CD4-positive, alpha-beta T cell treated with Interleukin-4 for 4 hours (primary cell): ENCODE results near the gene PDE7B.

Experiments
- DNase-seq: peaks from one replicate; pipeline ENCODE4 v3.0.0-alpha.2; 2020

Gene PDE7B

GRCh38 chr6:135937106-135937505, 85.6 kb downstream of the PDE7B start:
- DNase-seq: no peak

GRCh38 chr6:135938576-135939207, 87.2 kb downstream of the PDE7B start:
- no peak for DNase-seq

DNA sequence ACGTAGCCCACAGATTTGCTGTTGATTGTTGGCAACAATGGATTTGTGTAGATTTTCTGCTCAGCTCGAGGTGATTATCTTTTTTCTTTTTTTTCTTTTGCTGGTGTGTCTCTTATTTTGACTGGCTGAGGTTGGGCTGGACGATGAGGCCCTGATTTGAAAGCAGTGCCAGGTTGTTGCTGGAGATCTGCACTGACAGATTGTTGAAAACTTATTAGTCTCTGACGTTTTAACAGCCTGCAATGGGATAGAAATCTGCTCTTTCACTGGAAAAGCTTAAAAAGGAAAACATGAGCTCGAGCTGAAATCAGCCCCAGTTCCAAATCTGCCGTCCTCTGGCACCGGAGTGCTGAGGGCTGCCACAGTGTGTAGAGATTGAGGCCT, 87.7 kb downstream of the PDE7B start:
- DNase-seq: no peak

DNA sequence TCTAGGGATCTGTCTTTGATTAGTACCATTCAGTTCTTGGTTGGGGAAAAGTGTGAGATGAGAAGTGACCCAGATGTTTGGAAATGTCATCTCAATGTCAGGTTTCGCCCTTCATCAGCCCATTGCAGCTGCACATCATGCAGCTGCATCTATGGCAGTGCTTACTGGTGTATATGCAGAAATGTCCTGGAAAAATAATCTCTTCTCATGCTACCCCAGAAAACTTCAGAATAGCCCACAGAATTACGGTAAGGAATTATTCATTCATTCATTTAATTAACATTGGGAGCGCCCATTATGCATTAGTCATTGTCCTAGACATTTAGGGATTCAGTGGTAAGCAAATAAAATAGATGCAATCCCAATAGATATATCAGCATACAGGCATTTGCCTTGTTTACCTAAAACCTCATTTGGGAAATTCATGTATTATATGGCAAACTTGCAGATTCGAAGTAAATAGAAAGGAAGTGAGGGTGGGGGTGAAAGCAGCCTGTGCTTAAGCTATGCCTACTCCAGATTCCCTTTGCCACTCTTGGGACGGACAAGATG, 89.2 kb downstream of the PDE7B start:
- DNase-seq: no peak

- no peak for DNase-seq
Measured at GRCh38 chr6:135941275-135942025, 89.9 kb downstream of the PDE7B start.

DNA sequence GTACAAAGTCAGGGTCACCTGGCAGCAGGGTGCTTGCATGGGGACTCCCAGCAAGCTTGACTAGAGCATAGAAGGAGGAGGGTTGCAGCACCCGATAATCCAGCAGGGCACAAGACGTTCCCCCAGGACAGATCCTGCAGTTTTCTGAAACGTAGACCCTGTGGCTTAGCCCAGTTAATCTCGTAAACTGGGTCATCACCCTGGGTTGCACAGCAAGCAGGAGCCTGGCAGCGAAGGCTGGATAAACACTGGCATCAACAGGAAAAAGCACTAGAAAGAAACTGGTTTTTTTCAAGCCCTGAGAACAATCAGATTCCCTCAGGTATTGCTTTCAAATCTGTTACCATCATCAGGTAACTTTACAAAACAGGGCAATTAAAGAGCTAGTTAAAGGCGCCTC, 92.6 kb downstream of the PDE7B start:
- no peak for DNase-seq

DNA sequence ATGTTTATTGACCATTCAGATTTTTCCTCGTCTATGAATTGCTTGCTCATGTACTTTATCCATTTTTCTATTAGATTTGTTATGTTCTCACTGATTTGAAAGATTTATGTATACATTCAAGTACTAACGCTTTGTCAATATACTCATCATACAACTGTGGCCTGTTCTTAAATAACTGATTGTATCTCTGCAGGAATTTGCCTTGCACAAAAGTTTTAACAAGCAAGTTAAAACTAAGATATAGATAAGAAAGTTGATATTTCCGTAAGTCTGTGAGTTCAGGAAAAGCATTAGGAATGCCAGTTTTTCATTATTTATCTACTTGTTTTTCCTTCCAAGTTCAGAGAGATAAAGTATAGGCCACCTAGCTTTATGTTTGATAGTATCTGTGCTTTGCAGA, 95.2 kb downstream of the PDE7B start:
- no peak for DNase-seq

DNA sequence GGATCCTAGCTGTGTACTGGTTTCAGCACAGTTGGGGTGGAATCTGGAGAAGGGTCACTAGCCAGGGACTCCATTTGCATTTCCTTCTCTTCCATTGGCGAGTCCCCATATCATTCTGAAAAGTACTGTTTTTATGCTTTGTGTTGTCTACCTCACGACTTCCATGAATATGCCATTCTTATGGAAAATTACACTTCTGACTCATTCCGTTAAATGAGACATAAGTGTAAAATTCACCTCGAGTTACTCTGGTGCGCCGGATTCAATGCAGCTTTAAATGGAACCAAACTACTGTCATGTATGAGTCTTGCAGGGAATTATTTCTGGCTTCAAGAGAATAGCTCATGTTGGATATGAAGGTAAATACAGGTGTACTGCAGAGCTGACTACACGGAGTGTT, 99.2 kb downstream of the PDE7B start:
- DNase-seq: no peak

GRCh38 chr6:135951169-135951568, 99.7 kb downstream of the PDE7B start:
- no peak for DNase-seq

GRCh38 chr6:135953818-135954217, 102.3 kb downstream of the PDE7B start:
- no peak for DNase-seq

DNA sequence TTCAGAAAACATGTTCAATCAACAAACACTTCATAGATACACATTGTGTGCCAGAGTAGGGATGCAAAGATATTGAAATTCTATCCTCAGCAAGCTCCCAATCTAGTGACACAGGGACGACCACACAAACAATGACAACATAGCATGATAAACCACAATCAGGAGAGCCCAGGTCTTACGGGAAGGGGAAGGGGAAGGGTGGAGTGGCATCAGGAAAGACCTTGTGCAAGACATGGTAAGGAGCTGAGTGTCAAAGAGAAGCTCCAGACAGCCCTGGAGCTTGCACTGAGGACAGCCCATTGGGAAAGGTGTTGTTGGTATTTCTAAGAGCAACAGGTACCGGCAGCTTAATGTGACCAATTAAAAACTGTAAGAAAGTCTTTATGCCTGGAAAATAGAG, 103.6 kb downstream of the PDE7B start:
- no peak for DNase-seq

- DNase-seq: no peak
Measured at GRCh38 chr6:135962731-135963130, 111.2 kb downstream of the PDE7B start.

- DNase-seq: no peak
Measured at GRCh38 chr6:135970750-135971149, 119.2 kb downstream of the PDE7B start.

DNA sequence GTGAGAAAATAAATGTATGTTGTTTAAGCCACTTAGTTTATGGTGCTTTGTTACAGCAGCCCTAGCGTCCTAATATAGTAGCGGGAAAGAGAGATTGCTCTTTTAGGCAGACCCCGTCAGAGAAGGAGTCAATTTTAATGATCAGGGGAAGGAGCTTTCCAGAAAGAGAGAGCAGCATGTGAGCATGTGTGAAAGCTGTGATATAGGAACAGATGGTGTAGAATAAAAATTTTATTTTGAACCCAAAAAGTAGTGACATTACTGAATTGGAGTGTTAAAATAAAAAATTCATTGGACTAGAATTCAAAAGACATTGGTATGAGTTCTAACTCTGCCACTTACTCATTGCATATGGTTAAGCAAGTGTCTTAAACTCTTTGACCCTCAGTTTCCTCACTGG, 119.8 kb downstream of the PDE7B start:
- no peak for DNase-seq

DNA sequence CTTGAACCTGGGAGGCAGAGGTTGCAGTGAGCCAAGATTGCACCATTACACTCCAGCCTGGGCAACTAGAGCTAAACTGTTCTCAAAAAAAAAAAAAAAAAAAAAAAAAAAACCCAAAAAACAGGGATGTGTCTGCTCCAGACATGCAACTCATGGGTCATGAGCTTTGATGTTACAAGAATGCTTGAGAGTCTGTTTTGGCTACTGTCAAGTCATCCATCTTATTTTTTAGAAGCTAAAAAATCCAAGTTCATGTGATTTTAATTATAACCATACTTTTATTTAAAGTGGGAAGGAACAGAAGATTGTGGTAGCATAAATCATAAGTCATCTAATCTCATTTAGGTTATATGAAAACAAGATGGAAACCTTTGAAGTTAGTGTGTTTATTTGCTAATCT, 120.6 kb downstream of the PDE7B start:
- no peak for DNase-seq

DNA sequence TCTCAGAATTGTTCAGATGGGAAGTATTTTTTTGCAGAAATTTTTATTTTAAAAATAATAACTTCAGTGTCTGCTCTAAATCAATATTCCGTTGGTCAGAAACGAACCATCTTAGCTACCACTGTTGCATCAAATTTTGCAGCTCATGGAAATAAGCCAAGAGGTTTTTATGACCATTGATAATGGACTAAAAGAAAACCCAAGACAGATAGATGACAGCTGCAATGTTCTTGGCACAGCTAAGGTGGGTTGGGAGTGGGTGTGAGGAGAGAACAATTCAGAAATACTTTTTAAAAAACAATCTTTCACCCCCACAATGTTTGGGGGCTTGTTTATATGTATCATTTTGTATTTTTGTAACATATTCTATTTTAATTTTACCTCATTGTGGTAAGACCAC, 121.1 kb downstream of the PDE7B start:
- DNase-seq: no peak

GRCh38 chr6:135974426-135974825, 122.9 kb downstream of the PDE7B start:
- no peak for DNase-seq

- DNase-seq: no peak
Measured at GRCh38 chr6:135976585-135976984, 125.1 kb downstream of the PDE7B start.

DNA sequence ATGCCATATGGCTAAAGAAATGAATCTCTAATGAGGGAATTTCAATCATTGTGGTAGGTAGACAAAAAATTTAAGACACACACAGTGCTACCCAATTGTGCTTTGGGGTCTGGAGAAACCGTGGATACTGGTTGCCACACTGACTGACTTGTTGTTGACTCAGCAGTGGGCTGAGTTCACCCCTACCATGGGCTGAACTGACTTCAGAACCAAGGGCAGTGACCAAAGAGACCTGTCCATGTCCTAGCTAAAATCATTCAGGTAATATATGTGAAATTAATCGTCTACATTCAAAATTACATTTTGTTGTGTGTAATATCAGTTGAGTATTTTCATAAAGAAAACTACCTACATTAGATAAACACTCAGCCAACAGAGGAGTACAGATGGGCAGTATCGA, 131.6 kb downstream of the PDE7B start:
- DNase-seq: no peak

DNA sequence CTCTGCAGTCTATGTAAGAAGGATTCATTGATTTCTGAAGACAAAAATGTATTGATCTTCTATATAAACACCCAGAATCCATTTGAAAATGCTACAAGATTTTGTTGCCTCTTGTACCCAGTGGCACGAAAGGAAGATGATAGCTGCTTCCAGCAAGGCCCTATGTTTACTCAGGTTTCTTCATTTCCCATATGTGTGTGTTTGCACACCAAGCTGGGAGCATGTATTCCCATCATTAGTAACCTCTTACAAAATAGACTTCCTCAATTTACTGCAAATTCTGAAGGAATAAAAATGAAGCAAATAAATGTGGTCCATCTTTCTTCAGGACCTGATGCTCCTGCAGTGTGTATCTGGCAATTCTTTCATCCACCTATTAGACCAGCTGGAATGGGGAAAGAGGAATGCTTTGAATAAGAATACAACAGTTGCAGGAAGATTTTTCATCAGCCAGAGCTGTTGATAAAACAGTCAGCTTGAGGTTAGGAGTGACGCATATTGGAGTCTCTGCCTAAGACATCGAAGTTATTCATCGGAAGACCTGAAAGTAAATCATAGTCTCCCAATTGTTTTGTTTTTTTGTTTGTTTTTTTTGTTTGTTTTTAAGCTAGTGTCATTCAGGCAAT, 132.3 kb downstream of the PDE7B start:
- DNase-seq: no peak

- no peak for DNase-seq
Measured at GRCh38 chr6:135985471-135985870, 134.0 kb downstream of the PDE7B start.

DNA sequence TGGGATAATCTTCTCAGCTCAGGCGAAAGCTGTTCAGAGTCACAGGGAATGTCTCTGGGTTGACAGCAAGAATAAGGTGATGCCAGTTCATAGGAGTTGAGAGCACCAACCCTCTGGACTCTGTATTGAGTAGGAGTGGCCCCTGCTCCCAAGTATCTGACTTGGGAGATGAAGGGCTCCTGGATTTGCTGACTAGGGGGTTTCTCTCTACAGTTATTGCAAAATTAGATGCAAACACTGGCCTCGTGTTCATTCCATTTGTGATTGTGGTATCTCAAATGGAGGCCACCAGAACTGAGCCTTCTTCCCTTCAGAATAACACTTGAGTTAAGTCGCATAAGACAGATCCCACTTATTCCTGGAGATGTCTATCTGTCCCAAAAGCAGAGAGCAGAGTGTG, 135.7 kb downstream of the PDE7B start:
- no peak for DNase-seq

- DNase-seq: no peak
Measured at GRCh38 chr6:135990439-135990838, 138.9 kb downstream of the PDE7B start.

DNA sequence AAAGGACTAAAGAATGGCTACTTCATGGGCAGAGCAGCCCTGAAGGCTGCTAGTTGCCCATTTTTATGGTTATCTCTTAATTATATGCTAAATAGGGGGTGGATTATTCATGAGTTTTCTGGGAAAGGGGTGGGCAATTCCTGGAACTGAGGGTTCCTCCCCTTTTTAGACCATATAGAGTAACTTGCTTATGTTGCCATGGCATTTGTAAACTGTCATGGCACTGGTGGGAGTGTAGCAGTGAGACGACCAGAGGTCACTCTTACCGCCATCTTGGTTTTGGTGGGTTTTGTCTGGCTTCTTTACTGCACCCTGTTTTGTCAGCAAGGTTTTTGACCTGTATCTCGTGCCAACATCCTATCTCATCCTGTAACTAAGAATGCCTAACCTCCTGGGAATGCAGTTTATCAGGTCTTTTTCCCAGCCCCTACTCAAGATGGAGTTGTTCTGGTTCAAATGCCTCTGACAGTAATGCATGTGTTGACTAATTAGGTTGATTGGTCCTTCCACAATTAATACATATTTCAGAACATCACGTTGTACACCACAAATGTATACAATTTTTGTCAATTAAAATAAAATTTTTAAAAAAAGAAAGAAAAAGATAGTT, 139.5 kb downstream of the PDE7B start:
- no peak for DNase-seq
